ENCODE results near the gene RNF39.
"Not testable (repeated sequence)": the region's sequence is repeated elsewhere in the genome, so short reads cannot be mapped to it uniquely, and the experiment has no call there.

Gene RNF39, protein sequence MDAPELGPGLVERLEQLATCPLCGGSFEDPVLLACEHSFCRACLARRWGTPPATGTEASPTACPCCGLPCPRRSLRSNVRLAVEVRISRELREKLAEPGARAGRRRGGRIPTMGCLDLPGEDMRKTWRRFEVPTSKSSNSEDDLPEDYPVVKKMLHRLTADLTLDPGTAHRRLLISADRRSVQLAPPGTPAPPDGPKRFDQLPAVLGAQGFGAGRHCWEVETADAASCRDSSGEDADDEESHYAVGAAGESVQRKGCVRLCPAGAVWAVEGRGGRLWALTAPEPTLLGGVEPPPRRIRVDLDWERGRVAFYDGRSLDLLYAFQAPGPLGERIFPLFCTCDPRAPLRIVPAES

DNA sequence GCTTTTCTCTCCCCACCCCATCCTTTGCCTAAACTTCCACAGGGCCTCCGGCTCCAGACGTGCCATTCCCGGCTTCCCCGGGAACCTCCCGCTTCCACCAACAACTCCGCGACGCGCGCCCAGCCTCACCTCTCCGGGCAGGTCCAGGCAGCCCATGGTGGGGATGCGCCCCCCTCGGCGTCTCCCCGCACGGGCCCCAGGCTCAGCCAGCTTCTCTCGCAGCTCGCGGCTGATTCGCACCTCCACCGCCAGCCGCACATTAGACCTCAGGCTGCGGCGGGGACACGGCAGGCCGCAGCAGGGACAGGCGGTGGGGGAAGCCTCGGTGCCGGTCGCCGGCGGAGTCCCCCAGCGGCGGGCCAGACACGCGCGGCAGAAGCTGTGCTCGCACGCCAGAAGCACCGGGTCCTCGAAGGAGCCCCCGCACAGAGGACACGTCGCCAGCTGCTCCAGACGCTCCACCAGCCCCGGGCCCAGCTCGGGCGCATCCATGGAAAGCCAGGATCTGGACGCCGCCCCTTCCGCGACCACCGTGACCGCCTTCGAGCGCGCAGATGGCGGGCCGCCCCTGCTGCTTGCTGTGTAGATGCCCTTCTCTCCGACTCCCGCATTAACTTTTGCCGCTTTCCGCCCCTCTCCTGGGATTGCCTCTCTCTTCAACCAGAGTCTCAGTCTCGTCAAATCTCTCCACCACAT lies at the start of gene RNF39:
TSS of gene RNF39 (minus strand) at position 676 of the 696 bp plus-strand sequence. CDS start at position 492, 184 bp downstream.
- no peak for DNase-seq (ENCODE audit: low spot score)

DNA sequence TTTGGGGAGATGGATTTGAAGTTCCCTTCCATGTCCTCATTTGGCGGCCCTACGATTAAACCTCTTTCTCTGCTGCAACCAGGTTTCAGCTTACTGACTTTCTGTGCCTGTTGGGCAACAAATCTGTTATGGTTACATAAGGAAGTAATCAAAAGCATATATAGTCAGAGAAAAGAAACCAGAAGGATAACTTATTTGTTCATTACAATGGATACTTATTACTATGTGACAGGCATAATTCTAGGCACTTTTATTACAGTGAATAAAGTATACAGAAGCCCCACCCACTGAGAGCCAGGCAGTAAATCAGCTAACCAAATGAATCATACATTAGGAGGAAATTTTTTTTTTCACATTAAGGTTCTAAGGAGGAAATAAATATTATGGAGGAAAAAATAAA lies 46.9 kb upstream of the RNF39 start:
- DNase-seq (ENCODE audit: low spot score) = no peak

DNA sequence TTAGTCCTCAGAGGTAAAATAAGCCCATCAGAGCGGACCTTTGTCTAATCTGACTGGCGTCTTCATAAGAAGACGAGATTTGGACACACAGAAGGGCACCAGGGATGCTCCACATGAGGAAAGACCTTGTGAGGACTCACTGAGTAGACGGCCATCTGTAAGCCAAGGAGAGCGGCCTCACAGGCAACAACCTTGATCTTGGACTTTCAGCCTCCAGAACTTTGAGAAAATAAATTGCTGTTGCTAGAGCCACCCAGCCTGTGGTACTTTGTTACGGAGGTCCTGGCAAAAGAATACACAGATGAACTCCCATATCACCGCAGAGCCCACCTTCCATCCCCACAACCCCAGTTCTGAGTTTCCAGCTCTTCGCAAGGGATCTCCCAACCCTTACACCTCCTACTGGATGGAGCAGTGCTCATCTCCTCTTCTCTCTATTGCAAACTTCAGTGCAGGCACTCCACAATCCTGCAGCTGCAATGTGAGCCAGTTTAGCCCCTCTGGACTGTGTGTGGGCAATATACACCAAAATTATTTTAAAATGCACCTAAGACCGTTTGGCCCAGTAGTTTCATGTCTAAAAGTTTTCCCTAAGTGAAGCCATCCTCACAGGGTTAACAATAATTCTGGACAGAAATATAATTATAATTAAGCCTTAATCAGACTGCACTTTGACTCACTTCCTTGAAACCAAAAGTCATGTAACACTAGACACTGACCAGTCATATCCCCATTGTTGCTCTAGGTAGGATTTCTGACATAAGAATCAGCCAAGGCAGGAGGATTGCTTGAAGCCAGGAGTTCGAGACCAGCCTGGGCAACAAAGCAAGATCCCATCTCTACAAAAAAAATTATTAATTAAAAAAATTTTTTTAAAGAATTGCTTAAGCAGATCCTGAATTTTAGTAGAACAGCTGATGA lies 46.1 kb upstream of the RNF39 start:
- no peak for DNase-seq (ENCODE audit: low spot score)

DNA sequence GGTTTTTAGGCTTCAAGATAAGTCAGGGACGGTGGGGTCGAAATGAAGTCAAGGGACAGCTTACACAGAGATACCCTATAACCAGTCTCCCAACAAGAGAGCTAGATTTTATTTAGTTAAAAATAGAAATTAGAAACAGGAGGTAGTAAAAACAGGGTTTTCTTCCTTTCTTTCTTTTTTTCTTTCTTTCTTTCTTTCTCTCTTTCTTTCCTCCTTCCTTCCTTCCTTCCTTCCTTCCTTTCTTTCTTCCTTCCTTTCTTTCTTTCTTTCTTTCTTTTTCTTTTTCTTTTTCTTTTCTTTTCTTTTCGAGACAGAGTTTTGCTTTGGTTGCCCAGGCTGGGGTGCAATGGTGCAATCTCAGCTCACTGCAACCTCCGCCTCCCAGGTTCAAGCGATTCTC lies 43.1 kb upstream of the RNF39 start:
- DNase-seq (ENCODE audit: low spot score) = not testable (repeated sequence)

DNA sequence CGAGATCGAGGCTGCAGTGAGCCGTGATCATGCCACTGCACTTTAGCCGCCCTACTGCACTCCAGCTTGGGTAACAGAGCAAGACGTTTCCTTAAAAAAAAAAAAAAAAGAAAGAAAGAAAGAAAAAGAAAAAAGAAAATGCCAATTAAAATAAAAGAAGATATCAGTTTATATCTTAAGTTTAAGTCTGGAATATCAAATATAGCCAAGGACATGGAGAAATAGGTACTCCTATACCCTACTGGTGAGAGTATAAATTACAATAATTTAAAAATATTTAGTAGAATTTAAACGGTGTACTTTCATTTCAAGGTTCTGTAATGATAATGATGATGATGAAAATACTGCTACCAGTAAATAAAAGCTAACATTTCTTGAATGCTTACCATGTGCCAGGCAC lies 41.2 kb upstream of the RNF39 start:
- no peak for DNase-seq (ENCODE audit: low spot score)

DNA sequence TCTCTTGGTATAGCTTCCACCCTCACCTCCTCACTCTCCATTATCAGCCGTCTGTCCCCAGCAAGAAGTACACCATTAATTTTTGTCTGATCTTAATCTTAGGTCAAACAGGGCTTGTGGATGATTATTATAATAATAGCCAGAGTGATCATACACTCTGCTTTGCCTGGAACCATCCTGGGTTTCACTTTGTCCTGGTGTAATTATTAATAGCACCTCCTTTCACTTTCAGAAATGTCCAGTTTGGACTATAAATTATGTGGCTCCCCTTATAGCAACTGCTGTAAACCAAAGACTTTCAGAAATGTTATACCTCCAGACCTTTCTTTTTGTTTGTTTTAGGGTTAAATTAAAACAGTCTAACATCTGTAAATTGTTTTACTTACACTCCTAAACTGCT lies 38.3 kb upstream of the RNF39 start:
- DNase-seq (ENCODE audit: low spot score) = no peak

DNA sequence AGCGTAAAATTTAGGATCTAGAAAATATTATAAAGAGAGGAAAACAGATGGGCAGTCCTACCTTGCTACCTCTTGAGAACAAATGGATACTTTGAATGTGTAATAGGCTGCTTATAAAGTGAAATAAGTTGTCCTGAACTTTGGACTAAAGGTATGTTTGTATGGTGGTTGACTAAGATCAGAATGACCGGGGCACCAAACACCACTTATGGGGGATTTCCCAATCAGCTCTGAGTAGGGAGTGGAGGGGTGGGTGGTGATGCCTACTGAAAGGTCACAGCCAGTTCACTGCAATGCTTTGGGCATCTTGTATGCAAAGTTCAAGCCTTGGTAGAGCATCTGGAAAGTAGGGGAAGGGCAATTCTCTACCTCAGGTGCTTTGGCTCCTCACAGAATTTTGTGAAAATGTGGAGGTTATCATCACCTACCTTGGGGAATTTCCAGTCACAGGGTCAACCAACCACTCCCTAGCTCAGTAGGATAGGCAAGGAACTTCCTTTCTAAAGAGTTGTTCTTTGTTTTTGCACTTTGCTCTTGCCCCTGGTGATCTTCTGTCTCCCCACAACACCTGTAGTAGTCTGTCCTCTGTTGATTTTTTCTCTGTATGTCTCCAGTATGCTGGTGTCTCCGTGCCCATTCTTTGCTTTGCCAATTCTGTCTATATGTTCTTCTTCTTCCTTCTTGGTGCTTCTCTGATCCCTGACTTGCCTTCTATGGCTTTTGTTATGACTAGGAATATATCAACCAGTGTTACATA lies 37.6 kb upstream of the RNF39 start, which contains the start of gene TRIM31:
TSS of gene TRIM31 (minus strand) at position 88 of the 757 bp plus-strand sequence. CDS start 285 bp downstream, outside the sequence.
- DNase-seq (ENCODE audit: low spot score) = no peak

DNA sequence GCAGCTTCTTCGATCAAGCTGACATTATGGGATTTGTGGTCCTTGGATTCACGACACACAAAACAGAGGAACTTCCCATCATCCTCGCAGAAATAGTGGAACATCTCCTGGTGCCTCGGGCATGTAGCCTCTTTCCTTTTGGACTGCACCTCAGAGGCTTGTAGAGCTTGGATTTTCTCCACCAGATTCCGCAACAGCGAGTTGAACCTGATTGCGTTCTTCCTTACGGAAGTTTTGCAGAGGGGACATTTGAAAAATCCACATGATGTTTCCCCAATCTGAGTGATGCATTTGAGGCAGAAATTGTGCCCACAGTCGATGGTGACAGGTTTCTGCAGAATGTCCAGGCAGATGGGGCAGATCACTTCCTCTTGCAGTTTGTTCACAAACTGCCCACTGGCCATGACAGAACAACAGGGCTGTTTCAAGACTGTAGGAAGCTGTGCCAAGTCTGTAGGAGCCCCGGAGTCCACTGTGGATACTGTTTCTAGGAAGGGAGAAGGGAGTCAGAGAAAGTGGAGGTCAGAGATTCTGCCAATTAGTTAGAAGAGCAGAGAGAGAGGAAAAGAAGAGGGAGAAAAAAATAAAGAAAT lies 36.9 kb upstream of the RNF39 start:
- DNase-seq (ENCODE audit: low spot score) = no peak

DNA sequence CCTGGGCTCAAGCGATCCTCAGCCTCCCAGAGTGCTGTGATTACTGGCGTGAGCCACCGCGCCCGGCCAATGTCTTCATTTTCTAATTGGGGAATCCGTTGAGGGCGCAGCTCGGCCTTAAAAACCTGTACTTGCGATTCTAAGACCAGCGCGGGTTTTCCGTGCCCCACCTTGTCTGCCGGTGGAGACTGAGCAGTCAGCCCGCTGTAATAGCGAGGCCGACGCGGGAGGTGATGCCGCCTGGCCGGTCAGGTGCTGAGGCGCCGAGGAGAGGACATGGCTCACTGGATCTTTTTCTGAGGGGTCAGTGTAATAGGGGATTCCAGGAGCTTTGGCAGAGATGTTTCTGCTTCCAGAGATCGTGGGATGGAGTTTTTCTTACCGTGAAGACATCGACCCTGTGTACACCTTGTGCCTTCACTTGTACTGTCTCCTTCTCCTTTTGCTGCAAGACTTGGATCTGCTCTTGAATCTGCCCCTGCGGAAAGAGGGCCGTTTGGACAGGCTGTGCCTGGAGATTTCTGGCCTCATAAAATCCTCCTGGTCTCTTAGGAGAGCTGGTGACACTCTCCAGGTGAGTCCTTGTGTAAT lies 35.8 kb upstream of the RNF39 start:
- no peak for DNase-seq (ENCODE audit: low spot score)

DNA sequence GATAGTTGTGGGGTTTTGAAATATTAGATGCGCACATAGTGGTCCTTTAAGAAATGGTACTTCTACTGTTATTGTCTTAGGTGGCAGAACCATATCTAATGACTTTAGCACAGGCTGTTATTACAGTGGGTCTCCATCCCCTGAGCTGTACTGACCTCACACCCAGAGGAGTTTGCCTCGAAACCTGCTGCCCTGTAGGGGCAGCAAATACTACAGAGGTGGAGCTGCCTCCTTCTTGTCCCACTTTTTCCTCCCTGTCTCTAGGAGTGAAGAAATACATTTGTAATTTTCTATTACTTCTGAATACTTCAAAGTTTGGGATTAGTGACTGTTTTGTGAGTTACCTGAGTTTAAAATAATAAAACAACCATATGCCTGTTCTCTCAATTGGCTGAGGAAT lies 29.1 kb upstream of the RNF39 start:
- no peak for DNase-seq (ENCODE audit: low spot score)

DNA sequence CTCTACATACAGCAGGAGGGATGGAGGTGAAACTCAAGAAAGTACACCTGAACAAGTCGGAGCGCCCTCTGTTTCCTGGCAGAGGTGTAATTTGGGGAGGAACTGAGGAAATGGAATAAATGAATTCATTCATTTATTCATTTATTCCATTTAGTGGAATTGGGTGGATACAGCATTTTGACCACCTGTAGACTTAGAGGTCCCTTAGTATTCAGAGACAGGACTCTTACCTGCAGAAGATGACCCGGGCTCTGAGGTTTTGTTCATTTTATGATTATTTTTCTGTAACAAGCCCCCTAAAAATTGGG lies 28.3 kb upstream of the RNF39 start:
- DNase-seq (ENCODE audit: low spot score) = no peak

DNA sequence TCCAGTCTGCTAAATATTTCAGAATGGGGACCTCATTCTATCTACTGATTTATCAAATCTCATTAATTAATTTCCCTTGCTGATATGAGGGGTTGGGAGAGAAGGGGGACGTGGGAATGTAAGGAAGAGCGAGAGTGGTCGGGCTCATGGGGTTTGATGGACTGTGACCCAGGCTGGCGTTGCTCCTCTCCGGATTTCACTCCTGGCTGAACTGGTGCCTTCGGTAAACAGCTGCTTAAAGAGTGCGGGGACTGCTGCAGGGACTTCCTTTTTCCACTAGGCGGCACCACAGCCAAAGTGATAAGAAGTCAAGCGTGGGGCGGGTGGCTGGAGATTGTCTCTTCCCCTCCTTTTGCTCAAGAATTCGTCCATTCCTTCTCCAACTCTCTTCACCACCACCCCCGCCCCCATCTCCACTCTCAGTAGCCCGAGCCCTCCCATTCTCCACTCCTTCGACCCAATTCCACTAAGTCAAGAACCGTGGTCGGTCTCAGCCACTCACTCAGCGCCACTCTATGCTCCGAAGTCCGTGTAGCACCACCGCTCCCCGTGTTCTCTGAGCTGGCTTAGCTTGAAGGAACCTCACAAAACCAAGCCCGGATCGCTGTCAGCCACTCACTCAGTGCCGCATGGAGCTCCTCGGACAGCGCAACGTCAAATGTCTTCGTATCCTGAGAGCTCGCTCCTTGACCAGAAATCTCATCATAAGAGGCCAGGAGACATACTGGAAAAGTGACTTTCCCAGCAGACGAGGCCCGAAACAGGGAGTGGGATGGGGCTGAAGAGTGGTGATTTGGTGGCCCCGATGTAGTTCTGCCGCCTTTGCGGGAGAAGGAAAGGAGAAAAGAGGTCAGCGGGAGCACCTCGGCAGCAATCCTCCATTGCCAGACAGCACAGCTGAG lies 27.7 kb upstream of the RNF39 start:
- DNase-seq (ENCODE audit: low spot score) = peak; percentile 70

DNA sequence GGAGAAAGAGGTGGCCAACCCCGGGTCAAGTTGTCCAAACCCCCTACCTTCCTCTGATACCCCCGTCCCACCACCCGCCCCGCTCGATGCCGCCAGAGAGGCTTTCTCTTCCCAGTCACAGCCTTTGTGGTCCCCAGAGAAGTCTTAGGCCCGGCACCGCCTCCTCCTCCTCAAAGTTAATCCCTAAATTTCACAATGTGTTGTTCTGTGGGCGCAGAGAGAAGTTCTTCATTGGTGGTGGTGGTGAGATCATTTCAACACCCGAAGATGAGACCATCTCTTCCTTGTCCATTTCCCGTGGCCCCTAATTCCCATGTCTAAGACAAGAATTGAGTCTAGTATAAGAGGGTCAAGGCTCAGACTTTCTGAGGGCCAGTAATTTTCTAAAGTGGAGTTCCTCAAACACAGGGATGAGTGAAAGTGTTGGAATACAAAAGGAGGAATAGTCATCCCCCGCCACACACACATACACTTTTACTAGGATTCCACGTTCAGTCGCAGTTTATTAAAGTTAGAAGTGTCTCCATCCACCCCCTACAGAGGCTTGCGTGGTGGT lies 26.9 kb upstream of the RNF39 start:
- DNase-seq (ENCODE audit: low spot score) = no peak

DNA sequence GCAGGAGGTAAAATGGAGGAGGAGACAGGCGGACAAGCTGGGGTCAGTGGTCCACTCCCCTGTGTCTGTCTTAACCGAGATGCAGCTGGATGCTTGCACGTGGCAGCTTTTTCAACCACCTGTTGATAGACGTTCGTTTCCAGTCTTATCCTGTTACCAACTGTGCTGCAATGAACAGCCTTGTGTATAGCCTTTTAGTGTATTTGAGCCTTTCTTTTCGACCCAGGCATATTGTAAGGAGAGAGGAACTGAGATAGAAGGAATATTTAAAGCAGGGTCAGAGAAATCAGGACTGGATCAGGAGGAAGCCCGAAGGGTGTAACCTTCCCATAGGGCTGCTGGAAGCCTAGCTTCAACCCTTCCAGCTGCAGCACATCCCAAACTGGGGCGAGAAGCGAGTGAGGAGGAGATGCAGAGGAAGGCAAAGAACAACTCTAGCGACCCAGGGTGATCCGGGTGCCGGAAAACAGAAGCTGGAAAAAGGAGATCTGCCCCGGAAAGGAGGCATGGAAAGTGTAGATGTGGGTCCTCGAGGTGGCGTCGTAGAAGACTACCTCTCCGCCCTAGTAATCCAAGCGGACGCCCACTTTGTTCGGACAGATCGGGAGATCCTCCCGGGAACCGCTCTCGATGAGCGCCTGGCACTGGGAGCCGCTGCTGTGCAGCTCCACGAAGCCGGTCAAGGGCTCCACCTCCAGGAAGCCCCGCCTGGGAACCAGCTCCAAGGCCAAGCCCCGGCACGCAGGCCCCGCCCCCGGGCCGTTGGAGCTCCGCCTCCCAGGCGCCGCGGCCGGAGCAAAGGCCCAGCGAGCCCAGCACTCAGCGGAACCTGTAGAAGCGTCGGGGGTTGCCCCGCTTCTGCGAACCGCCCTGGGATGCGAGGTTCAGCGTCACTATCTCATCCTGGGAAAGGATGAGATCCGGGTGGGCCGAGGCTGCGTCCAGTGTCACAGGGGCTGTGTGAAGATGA lies 26.2 kb upstream of the RNF39 start:
- peak; percentile 75 for DNase-seq (ENCODE audit: low spot score)

DNA sequence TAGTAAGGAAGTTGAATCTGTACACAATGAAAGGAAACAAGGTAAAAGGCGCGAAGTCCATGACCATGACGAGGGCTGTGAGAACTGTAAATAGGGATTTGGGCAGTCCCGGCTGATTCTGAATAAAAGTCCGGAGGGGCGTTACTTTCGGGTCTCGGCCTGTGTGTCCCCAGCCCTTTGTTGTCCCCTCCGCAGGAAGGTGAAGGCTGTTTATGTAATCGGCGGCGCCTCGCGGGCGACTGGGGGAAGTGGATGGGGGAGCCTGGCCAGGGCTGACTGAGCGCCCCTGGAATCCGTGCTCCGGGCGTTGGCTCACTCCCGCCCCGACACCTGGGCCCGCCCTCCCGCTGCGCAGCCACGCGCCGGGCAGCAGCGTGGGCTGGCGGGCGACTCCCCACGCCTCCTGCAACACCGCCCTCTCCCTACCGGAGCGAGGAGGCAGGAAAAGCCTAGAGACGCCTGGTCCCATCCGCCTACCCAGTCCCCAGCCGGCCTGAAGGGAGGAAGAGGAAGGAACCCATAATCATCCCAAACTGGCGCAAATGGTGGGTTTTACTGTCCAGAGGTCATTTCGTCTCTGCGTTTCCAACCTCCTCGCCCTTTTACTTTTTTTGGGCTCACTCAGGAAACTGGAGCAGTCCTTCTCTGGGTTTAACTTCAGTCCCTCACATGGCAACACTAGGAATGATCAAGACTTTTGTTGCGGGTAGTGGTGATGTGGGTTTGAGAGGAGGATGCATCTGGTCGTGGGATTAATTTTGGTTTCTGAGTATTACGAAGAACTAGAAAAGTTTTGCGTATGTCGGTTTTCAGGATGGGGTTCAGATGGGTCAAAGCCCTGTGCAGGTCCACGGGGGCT lies 25.2 kb upstream of the RNF39 start:
- peak; percentile 22 for DNase-seq (ENCODE audit: low spot score)

DNA sequence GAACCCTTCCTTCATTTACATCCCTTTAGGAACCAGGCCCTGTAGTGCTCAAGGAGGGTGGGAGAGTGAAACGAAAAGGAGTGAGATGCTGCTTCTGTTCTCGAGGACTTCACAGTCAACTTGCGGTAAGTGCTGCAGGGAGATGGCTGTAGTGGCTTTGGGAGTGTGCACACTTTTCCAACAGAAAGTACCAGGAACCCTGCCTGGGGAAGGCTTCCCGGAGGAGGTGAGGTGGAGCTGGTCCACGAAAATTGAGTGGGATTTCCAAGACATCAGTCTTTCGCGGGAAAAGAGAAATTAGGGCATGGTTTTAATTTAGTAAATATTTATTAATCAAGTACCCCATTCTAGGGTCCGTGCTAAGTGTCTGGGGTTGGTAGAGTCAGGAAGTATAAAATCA lies 24.6 kb upstream of the RNF39 start:
- no peak for DNase-seq (ENCODE audit: low spot score)

All from HuH-7.5 (cell line).